GM20431 (cell line): Measurements from ENCODE around the gene IGF2.
"Not testable (repeated sequence)": the region's sequence is repeated elsewhere in the genome, so short reads cannot be mapped to it uniquely, and the experiment has no call there.

Source experiments
- in situ Hi-C: fragments of 300-500 bp; cut with MseI, MboI; formaldehyde crosslinking; loops from one replicate; pipeline ENCODE4 v1.15.0; 2020; ENCODE audit warnings: low sequenced_read_pairs; ENCODE audit not compliant: unreplicated experiment

IGF2 gene

DNA sequence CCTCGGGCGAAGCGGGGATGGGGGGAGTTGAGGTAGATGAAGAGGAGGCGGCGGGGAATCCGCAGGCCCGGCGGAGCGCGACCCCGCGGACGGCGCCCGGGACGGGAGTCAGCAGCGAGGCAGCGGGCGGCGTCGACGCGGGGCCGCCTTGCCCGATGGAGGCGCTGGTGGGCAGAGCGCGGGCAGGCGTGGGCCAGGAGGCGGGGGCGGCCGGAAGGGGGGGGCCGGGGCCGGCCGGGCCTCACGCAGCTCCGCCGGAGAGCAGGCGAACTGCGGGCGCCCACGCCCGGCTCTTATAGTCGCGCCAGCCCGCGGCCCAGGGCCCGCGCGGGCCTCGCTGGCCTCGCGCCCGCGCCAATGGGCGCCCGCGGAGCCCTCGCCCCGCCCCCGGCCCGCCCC, at the start of gene IGF2:
Gene IGF2, minus strand, starts transcription at position 267 of the 399 bp plus-strand sequence. CDS start 3,866 bp downstream, outside the sequence.
- in situ Hi-C loops = no loop called here

- in situ Hi-C loops = no loop called here
Measured at GRCh38 chr11:2188745-2189144, 49.6 kb upstream of the IGF2 start.

- in situ Hi-C loops = no loop called here
Measured at GRCh38 chr11:2187280-2187707, 48.1 kb upstream of the IGF2 start.

DNA sequence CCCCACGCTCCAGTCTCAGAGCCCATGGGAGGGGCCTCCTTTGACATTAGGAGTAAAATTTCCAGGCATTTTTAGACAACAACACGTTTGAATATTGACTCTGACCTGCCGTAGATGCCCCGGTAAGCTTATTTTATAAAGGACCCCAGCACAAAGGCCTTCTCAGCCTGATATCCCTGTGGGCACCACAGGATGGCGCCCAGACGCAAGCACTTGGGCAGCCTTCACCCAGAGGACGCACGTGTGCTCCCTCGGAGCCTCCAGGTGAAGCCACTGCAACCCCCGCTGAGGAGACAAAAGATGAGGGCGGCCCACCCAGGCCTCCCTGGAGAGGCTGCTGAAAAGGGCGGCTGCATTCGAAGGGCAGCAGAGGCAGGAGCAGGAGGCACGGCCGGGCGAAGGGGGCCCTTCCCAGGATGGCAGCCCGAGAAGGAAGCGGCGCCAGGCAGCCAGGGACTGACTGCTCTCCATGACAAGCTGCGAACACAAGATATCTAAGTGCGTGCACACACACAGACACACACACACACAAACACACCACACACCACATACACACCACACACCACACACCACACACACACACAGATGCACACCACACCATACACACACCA, 47.6 kb upstream of the IGF2 start:
- in situ Hi-C loops = no loop called here

GRCh38 chr11:2185324-2186085, 46.3 kb upstream of the IGF2 start:
- in situ Hi-C loops = no loop called here

DNA sequence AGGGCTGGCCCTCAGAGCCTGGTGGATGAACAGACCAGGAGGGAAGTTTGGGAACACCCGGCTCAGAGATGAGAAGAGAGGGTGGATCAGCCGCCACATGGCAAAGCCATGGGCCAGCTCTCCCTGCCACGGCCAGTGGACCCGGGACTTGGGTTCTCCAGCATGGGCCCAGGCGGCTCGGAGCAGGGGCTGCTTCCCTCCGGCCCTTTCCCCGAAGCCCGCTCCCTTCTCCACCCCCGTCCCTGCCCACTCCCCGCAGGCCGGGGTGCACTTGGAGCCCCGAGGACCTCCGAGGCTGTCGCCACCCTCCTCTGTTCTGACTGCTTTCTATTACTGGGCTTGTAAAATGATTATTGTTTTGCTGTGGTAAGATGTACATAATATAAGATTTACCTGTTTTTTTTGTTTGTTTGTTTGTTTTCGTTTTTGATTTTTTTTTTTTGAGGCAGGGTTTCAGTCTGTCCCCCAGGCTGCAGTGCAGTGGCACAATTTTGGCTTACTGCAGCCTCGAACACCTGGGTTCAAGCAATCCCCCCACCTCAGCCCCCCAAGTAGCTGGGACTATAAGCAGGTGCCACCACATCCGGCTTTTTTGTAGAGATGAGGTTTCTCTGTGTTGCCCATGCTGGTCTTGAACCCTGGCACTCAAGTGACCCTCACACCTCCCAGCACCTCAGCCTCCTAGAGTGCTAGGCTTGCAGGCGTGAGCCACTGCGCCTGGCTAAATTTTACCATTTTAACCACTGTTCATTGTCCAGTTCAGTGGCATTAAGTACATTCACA, 43.7 kb upstream of the IGF2 start:
- in situ Hi-C loops = no loop called here

DNA sequence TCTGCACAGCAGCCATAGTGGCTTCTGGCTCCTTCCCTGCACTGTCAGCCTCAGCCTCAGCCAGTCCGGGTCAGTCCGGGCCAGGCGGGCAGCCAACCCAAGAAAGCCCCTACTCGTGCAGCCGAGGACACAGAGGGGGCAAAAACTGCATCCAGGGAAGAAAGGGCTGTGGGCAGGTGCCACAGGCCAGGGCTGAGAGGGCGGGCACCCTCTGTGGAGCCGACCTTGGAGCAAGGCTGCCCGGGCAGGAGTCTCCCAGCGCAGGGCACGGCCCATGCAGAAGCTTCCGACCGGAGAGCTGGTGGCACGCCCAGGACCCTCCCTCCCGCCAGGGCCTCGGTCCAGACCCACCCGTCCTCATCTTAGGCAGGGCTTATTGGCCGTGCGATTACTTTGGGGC, 42.9 kb upstream of the IGF2 start:
- in situ Hi-C loops = no loop called here

DNA sequence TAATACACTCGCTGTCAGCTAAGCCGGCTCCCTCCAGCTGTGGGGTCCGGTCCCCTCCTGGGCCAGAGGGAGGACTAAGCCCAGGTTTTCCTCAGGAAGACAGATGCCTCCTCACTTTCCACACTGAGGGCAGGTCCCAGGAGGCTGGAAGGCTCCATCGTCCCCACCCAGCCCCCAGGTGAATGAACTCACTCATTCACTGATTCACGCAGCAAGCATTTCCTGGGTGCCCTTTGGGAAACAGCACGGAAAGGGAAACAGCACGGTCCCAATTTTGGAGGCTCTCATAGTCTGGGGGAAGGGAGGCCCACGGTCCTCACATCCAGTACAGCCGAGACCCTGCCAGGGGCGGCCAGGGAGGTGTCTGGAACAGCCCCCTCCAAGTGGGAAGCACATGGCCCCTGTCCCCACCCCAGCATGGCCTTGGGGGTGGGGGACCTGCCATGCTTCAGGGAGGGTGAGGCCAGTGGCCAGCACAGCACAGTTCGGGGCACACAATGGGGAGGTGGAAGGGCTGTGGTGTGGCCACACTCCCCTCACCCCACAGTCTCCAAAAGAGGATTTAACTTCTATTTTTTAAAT, 41.7 kb upstream of the IGF2 start:
- in situ Hi-C loops = no loop called here

DNA sequence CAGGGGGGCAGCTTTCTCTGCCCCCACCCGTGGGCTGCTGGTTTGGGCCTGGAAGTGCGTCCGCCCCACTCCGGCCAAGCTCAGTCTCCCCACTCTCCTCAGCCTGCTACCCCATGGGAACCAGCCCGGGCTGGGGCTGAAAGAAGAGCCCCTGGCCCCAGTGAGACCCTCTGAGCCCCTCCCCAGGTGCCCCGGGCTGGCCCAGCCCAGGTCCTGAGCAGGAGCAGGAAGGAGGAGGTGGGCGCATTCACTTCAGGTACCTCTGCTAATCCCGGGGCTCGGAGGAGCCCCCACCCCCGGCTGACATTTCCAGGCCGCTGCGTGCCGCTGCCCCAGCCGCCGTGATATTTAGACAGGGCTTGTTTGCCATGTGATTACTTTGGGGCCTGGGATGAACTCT, 41.2 kb upstream of the IGF2 start:
- in situ Hi-C loops = no loop called here

DNA sequence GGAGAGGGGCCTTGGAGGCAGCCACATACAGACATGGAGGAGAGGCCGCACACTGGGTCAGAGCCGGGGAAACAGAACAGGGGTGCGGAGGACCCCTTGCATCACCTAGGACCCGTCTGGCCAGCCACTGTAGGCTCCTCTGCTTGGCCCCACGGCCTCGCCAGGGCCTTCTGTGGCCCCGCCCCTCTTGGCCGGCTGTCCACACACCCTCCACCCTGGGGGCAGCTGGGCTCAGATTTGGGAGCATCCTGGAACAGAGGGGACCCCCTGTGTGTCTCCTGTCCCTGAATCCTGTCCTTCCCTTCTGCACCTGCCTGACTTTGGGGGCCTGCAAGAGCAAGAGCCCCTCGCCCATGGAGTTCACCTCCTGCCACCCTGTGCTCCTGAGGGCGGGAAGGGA, 40.3 kb upstream of the IGF2 start:
- in situ Hi-C loops = no loop called here

DNA sequence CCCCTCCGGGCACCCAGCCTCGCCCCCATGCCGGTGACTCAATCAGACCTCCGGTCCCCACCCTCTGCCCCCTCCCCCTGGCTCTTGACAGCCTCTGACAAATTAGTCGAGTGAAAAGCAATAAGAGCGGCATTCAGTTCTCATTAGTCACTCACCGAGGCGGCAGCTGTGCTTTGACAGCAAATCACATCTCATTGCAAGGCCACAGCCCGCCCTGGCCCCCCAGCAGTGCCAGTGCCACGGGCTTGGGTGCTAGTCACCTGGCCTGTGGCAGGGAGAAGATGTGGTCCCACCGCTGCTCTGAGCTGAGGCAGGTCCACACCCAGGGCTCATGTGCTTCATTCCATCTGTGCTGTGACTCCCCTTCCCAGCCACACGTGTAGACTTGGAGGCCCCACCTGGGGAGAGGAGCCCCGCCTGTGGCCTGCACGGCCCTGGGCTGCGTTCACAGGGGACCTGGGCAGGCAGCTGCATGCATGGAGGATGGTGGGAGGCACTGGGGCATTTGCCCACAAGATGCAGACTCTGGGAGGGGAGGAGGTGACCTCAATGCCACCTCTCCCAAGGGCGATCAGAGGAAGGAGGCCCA, 39.8 kb upstream of the IGF2 start:
- in situ Hi-C loops = no loop called here

DNA sequence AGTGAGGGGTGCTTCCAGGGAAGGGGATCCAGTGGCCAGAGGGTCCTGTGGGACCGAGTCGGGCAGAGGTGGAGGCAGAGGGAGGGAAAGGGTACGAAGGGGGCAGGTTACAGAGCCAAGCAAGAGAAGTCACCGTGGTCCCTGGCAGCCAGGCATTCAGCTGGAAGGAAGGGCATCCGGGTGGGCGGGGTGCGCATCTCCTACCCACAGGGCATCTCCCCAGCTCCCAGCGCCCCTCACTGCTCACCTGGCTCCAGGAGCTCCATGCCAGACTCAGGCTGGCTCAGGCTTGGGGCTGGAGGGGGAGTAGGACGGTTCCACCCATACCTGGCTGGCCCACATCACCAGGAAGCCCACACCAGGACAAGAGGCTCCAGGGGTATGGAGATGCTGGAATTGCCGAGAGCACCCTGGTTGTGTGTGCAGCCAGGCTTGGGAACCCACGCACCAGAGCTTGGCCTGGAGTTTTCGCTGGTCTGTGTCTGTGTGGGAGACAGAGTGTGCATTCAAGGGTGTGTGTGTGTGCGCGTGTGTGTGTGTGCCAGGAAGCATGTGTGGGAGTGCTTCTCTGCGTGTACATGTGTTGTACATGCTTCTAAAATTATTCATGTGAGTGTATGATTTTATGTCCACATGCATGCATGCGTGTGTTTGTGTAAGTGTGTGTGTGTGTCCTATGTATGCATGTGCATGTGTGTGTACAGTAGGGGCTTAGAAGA, 39.0 kb upstream of the IGF2 start:
- in situ Hi-C loops = not testable (repeated sequence)

DNA sequence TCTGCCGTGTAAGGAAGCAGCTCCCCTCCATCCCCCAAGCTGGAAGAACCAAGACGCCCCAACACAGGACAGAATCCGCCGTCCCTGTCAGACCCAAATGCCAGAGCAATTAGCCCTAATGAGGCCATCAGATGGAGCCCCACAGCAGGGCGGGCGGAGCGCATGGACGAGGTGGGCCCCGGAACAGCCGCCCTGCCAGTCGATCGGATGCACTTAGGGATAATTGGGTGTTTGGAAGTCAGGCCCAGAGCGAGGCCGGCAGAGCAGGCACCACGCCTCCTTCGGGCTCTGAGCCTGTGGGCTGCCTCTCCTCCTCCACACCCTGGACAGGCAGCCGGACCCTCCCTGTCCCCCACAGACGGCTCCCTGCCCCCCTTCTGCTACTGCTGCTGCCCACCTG, 37.9 kb upstream of the IGF2 start:
- in situ Hi-C loops = no loop called here

GRCh38 chr11:2176389-2176900, 37.3 kb upstream of the IGF2 start:
- in situ Hi-C loops = no loop called here

DNA sequence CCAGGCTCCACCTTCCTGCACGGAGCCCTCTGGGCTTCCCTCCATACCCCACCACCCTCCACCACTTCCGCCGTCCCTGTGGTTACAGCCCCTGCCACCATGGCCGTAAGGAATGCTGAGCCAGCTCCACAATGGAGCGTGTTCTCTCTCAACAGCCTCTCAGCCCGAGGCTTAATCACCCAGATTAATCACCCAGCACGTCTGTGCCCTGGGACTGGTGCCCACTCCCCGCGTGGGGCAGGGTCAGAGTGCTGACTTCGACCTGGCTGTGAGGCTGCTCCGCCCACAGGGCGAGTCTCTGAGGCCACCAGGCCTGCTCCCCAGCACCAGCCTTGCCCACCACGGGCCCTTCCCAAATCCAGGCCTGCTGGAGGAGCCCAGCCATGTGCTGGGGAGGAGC, 36.5 kb upstream of the IGF2 start:
- in situ Hi-C loops = no loop called here

GRCh38 chr11:2174361-2174760, 35.2 kb upstream of the IGF2 start:
- in situ Hi-C loops = loop anchor here (25.0 kb wide), 1 partner anchor 487 kb away; the partner anchor contains the start of gene KRTAP5-6

DNA sequence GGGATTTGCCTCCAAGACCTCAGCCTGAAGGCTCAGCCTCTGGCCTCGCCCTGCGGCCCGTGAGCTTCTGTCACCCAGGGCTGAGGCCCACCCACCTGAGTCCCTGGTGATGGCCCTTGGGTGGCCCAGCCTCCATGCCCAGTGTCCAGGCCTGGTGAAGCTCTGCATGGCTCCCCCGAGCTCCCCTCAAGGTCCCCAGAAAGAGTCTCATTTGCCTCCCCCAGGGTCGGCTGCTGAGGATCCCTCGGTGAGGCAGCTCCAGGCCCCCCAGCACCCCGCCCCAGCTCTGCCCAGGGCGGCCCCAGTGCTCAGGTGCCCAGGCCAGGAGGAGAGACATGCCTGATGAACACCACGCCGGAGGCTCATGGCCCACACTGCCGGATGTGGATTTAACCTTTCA, 34.6 kb upstream of the IGF2 start:
- in situ Hi-C loops = loop anchor here (25.0 kb wide), 1 partner anchor 486 kb away; the partner anchor contains the start of gene KRTAP5-6

DNA sequence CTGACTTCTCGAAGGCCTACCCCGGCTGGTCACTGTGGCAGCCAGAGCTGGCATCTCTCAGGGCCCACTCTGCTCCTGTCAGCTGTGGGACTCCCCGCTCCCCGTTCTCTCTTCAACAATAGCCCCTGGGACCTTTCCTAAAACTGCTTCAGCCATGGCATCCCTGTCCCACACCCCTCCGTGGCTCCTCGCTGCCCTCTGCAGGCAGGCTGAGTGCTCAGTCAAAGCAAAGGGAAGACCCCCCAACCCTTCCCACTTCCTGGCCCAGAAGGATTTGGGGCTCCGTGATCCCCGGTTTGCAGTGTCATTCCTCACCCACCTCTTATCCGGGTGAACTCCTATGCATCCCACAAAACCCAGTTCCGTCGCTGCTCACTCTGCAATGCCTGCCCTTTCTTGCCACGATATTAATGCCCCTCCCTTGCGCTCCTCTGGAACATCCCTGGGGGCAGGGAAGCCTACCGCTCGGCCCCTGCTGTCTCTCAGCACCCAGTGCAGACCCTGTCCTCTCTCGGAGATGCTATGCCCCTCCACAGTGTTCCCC, 34.0 kb upstream of the IGF2 start:
- in situ Hi-C loops = loop anchor here (25.0 kb wide), 1 partner anchor 486 kb away; the partner anchor contains the start of gene KRTAP5-6

DNA sequence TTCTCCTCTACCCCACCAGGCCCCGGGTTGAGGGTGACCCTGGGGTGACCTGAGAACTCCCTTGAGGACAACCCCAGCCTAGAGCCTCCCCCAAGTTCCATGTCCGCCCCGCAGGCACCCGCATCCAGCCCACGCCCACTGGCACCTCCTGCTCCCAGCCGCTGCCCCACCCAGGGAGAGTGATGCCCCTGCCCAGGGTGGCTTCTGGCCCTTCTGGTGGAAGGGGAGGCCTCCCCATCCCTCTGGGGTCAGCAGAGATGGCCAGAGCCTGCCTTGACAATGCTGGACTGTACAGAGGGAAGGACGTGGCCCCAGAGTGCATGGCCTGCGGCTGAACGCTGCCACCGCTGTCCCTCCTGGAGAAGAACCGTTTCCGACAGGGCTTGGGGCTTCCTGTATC, 33.5 kb upstream of the IGF2 start:
- in situ Hi-C loops = loop anchor here (25.0 kb wide), 1 partner anchor 485 kb away; the partner anchor contains the start of gene KRTAP5-6
